Esophagus squamous epithelium (tissue), 4 donors: ENCODE data around the gene SIKE1.

Experiments
- POLR2A ChIP-seq, 4 donors: fragments of 450-650 bp; IDR thresholded peaks; one replicate each; pipeline ENCODE4 v1.6.1; 2017; ENCODE audit warnings: antibody characterized with exemption in 4 of 4, mild to moderate bottlenecking in 4 of 4, moderate library complexity in 3 of 4
- TF ChIP-seq, protein P1 (sequence below), 6 experiments: fragments of 450-650 bp in 4 of 6; fragments of 200-600 bp in 2 of 6; sonication (generic) in 2 of 6; IDR thresholded peaks; one replicate each; pipeline ENCODE4 v1.5.1; 2016 to 2019; ENCODE audit warnings: antibody characterized with exemption in 6 of 6, mild to moderate bottlenecking in 4 of 6, moderate library complexity in 4 of 6

- no peak for TF ChIP-seq POLR2A (IDR thresholded peaks at IDR 0.05)
- TF ChIP-seq, protein P1, sequence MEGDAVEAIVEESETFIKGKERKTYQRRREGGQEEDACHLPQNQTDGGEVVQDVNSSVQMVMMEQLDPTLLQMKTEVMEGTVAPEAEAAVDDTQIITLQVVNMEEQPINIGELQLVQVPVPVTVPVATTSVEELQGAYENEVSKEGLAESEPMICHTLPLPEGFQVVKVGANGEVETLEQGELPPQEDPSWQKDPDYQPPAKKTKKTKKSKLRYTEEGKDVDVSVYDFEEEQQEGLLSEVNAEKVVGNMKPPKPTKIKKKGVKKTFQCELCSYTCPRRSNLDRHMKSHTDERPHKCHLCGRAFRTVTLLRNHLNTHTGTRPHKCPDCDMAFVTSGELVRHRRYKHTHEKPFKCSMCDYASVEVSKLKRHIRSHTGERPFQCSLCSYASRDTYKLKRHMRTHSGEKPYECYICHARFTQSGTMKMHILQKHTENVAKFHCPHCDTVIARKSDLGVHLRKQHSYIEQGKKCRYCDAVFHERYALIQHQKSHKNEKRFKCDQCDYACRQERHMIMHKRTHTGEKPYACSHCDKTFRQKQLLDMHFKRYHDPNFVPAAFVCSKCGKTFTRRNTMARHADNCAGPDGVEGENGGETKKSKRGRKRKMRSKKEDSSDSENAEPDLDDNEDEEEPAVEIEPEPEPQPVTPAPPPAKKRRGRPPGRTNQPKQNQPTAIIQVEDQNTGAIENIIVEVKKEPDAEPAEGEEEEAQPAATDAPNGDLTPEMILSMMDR (IDR thresholded peaks at IDR 0.05), result no peak
These were observed 2.0 kb upstream of the SIKE1 start for GRCh38 chr1:114782476-114782875.
